Activated T-cell treated with anti-CD3 and anti-CD28 coated beads, Interleukin-2, amount 50 U/mL, for 4 hours (primary cell): ENCODE data around the gene CEP152. TPM values are rescaled to one million over a fixed set of nuclear protein-coding genes. Genes with fewer than 3 reads are reported as not detected.

Experiments used
- ATAC-seq, 2 donors: fragments of 200-7000 bp; cut with Tn5 transposase; one replicate each; pipeline ENCODE4 v1.10.0; 2021
- DNase-seq: peaks from one replicate; pipeline ENCODE4 v3.0.0-alpha.2; 2020
- H3K27me3 Mint-ChIP-seq: one replicate; pipeline ENCODE4 v1.8.0; 2021; ENCODE audit warnings: low read depth, mixed read lengths
- H3K36me3 Mint-ChIP-seq: one replicate; pipeline ENCODE4 v1.8.0; 2022; ENCODE audit warnings: mixed read lengths; ENCODE audit not compliant: insufficient read depth
- H3K4me1 Mint-ChIP-seq: one replicate; pipeline ENCODE4 v1.8.0; 2021; ENCODE audit warnings: low read depth, mixed read lengths
- H3K4me3 Mint-ChIP-seq: one replicate; pipeline ENCODE4 v1.8.0; 2021; ENCODE audit warnings: mild to moderate bottlenecking, moderate library complexity, mixed read lengths
- H3K9me3 Mint-ChIP-seq: one replicate; pipeline ENCODE4 v1.8.0; 2021; ENCODE audit warnings: mixed read lengths
- total RNA-seq, 3 donors: library from RNA; stranded (reverse); gene quantifications; one replicate each; pipeline ENCODE4 v1.2.1, GENCODE V29; 2021

The CEP152 gene
- total RNA-seq, 3 donors from 2014 or later = 10.2 to 12.5 (median 12.5) TPM

- H3K9me3 Mint-ChIP-seq = peaks cover 8% of the 10 kb centered on the region
- DNase-seq = no peak
- no peak for ATAC-seq
These were observed 89.6 kb downstream of the CEP152 start for GRCh38 chr15:48721061-48721810.

GRCh38 chr15:48720646-48721045 is 90.2 kb downstream of the CEP152 start:
- Mint-ChIP-seq H3K9me3 (peaks cover 14% of the 10 kb centered on the region), H3K36me3 (peaks cover 10% of the 10 kb centered on the region), H3K4me1 (no peaks in the 10 kb centered on the region), H3K4me3 (no peak overlapping the region), H3K27me3 (peaks cover 2% of the 10 kb centered on the region)
- no peak for DNase-seq
- ATAC-seq = no peak

More at GRCh38 chr15:48721061-48721810, 89.6 kb downstream of the CEP152 start:
- no peak overlapping the region for H3K4me3 Mint-ChIP-seq
- H3K36me3 Mint-ChIP-seq = peaks cover 7% of the 10 kb centered on the region
- H3K4me1 Mint-ChIP-seq = no peaks in the 10 kb centered on the region
- H3K27me3 Mint-ChIP-seq = peaks cover 2% of the 10 kb centered on the region

DNA sequence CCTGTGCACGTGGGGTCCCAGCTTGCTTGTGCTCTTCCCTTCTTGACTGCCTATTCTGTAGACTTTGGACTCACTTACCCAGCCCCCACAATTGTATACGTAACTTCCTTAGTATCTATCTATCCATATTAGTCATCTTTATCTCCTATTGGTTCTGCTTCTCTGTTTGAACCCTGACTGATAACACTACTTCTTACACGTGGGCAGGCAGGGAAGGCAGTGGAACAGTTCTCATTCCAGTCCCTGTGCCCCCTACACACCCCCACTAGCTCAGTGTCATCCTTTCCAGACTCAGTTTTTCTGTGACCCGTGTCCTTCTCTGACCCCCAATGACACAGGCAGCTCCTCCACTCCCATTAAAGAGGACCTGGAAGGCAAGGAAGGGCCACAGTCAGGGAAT is 91.2 kb downstream of the CEP152 start:
- no peak for DNase-seq
- ATAC-seq = no peak
- no peak overlapping the region for H3K4me3 Mint-ChIP-seq
- H3K4me1 Mint-ChIP-seq = no peaks in the 10 kb centered on the region
- H3K36me3 Mint-ChIP-seq = peaks cover 9% of the 10 kb centered on the region
- peaks cover 18% of the 10 kb centered on the region for H3K9me3 Mint-ChIP-seq
- H3K27me3 Mint-ChIP-seq = peaks cover 4% of the 10 kb centered on the region

- no peak overlapping the region for H3K4me3 Mint-ChIP-seq
- peaks cover 4% of the 10 kb centered on the region for H3K27me3 Mint-ChIP-seq
- H3K36me3 Mint-ChIP-seq = peaks cover 9% of the 10 kb centered on the region
- DNase-seq (no peak), ATAC-seq (no peak)
- no peaks in the 10 kb centered on the region for H3K4me1 Mint-ChIP-seq
- peaks cover 18% of the 10 kb centered on the region for H3K9me3 Mint-ChIP-seq
These were observed 92.2 kb downstream of the CEP152 start for GRCh38 chr15:48718646-48719045.

DNA sequence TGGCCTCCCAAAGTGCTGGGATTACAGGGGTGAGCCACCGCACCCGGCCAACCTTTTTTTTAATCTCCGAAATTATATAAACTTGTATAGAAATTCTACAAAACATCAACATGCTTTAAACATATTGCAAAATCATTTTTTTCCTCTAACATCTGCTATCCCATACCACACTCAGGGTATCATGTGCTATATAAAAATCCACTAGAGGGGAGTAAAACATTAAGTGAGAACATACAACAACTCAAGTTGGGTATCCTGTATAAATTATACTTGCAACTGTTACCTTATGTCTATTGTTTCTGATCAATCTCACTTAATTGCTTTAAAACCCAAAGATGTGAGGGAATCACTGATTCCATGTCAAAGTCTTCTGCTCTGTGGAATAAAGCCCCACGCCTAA is 93.4 kb downstream of the CEP152 start:
- no peak for ATAC-seq
- Mint-ChIP-seq H3K9me3 (peaks cover 20% of the 10 kb centered on the region), H3K27me3 (peaks cover 4% of the 10 kb centered on the region), H3K4me3 (no peak overlapping the region), H3K36me3 (peaks cover 12% of the 10 kb centered on the region), H3K4me1 (no peaks in the 10 kb centered on the region)
- no peak for DNase-seq

GRCh38 chr15:48712546-48712945 is 98.3 kb downstream of the CEP152 start:
- ATAC-seq (no peak), DNase-seq (no peak)
- Mint-ChIP-seq H3K4me1 (no peaks in the 10 kb centered on the region), H3K4me3 (no peak overlapping the region), H3K27me3 (peaks cover 1% of the 10 kb centered on the region), H3K36me3 (peaks cover 12% of the 10 kb centered on the region), H3K9me3 (peaks cover 33% of the 10 kb centered on the region)

GRCh38 chr15:48710952-48711495 is 99.8 kb downstream of the CEP152 start:
- DNase-seq (no peak), ATAC-seq (no peak)
- Mint-ChIP-seq H3K36me3 (peaks cover 8% of the 10 kb centered on the region), H3K27me3 (peaks cover 1% of the 10 kb centered on the region), H3K9me3 (peaks cover 27% of the 10 kb centered on the region), H3K4me1 (no peaks in the 10 kb centered on the region), H3K4me3 (no peak overlapping the region)

GRCh38 chr15:48708641-48709040 is 102.2 kb downstream of the CEP152 start:
- Mint-ChIP-seq H3K9me3 (peaks cover 29% of the 10 kb centered on the region), H3K36me3 (peaks cover 3% of the 10 kb centered on the region), H3K4me1 (no peaks in the 10 kb centered on the region), H3K27me3 (no peaks in the 10 kb centered on the region), H3K4me3 (no peak overlapping the region)
- no peak for ATAC-seq
- no peak for DNase-seq

GRCh38 chr15:48705381-48705780 is 105.5 kb downstream of the CEP152 start:
- DNase-seq (no peak), ATAC-seq (no peak)
- no peaks in the 10 kb centered on the region for H3K36me3 Mint-ChIP-seq
- H3K27me3 Mint-ChIP-seq = no peaks in the 10 kb centered on the region
- no peak overlapping the region for H3K4me3 Mint-ChIP-seq
- no peaks in the 10 kb centered on the region for H3K4me1 Mint-ChIP-seq
- peaks cover 25% of the 10 kb centered on the region for H3K9me3 Mint-ChIP-seq

DNA sequence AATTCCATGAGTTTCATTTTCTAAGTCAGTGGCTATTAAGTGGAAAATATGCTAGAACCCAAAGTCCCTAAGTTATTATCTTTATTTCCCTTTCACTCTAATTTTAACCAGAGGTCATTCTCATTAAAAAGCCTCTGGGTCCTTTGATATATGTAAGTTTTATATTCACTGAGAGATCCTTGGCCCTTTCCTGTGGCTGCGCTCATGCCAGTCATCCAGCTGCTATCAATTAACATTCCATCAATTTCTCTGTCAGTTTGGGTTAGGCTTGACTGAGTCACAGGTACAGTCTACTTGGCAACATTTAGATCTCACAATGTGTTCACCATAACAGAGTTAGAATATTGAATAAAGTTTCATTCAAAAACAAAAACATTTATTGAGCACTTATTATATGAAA is 107.3 kb downstream of the CEP152 start:
- DNase-seq (no peak), ATAC-seq (no peak)
- H3K4me3 Mint-ChIP-seq = no peak overlapping the region
- H3K9me3 Mint-ChIP-seq = peaks cover 16% of the 10 kb centered on the region
- no peaks in the 10 kb centered on the region for H3K27me3 Mint-ChIP-seq
- no peaks in the 10 kb centered on the region for H3K36me3 Mint-ChIP-seq
- no peaks in the 10 kb centered on the region for H3K4me1 Mint-ChIP-seq

GRCh38 chr15:48702569-48703236 is 108.2 kb downstream of the CEP152 start:
- Mint-ChIP-seq H3K27me3 (no peaks in the 10 kb centered on the region), H3K4me3 (no peak overlapping the region), H3K9me3 (peaks cover 14% of the 10 kb centered on the region), H3K4me1 (no peaks in the 10 kb centered on the region), H3K36me3 (no peaks in the 10 kb centered on the region)
- ATAC-seq = no peak
- no peak for DNase-seq

DNA sequence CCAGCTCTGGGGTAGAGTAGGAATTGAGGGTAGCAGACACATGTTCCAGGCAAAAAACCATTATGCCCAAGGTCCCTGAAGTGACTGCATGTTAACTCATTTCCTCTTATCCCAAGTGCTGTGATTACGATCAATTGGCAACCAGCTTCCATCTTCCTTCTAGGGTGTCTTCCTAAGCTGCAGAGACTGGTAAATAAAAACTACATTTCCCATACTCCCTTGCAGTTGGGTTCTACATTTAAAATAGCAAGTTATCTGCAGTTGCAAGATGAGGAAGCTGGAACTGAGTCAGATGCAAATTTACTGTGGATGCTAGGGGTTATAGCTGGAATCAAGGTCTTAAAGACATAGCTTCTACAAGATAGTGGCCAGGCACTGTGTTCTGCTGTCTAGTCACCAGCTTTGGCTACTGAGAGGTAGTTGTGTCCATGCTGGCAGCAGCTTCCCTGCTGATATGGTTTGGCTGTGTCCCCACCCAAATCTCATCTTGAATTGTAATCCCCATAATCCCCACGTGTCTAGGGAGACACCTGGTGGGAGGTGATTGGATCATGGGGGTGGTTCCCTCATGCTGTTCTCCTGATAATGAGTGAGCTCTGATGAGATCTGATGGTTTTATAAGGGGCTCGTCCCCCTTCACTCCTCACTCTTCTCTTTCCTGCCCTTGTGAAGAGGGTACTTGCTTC is 114.1 kb downstream of the CEP152 start:
- no peaks in the 10 kb centered on the region for H3K4me1 Mint-ChIP-seq
- ATAC-seq = no peak

DNA sequence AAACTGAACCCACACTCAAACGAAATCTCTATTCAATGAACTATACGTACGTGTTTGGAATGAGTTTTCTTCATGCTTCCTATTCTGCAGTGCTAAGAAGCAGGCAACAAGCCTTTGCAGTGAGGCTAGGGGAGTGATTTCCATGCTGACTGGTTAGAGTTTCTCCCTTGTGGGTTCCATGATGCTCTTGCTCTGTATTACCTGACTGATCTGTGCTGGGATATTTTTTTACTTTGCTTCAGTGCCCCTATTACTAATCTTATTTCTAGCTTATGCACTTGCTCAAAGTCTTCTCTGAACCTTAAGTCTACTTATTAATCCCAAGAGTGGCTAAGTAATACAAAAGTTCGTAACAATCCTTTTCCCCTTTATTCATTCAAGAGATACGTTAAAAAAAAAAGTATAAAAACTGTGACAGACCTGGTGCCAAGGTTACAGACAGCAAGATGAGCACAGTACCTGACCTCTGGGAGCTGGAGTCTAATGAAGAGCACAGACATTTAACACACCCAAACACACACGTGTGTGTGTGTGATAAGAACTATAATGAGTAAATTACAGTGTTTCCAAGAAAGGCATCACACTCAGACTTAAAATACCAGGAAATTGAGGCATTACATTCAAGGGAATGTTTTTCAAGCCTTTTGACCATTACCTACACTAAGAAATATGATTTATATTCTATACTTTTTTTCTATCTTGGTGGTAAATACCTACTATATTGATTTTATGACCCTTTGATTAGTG is 114.9 kb downstream of the CEP152 start:
- no peaks in the 10 kb centered on the region for H3K9me3 Mint-ChIP-seq
- no peak for DNase-seq
- no peaks in the 10 kb centered on the region for H3K36me3 Mint-ChIP-seq
- no peaks in the 10 kb centered on the region for H3K4me1 Mint-ChIP-seq
- ATAC-seq = no peak
- no peak overlapping the region for H3K4me3 Mint-ChIP-seq
- peaks cover 2% of the 10 kb centered on the region for H3K27me3 Mint-ChIP-seq

More for the DNA sequence above, 114.1 kb downstream of the CEP152 start:
- DNase-seq = no peak
- H3K9me3 Mint-ChIP-seq = no peaks in the 10 kb centered on the region
- no peaks in the 10 kb centered on the region for H3K36me3 Mint-ChIP-seq
- H3K4me3 Mint-ChIP-seq = no peak overlapping the region
- no peaks in the 10 kb centered on the region for H3K27me3 Mint-ChIP-seq
